AG10803 (cell line): ENCODE results near the gene CDHR1.

Source experiments
- DNase-seq: peaks from one replicate; pipeline ENCODE4 v3.0.0; 2010; ENCODE audit warnings: low read depth
- H3K4me3 ChIP-seq: 2 replicates; pipeline ENCODE4 v1.5.1; 2011; ENCODE audit warnings: mild to moderate bottlenecking, low read length, control low read depth
- CTCF ChIP-seq: conservative IDR thresholded peaks from 2 replicates; pipeline ENCODE4 v1.5.1; 2011; ENCODE audit warnings: mild to moderate bottlenecking, low read length, control low read depth, inconsistent platforms

The CDHR1 gene

GRCh38 chr10:84185526-84186175, 8.7 kb upstream of the CDHR1 start:
- no peak overlapping the region for H3K4me3 ChIP-seq
- no peak for TF ChIP-seq CTCF
- DNase-seq = no peak

GRCh38 chr10:84188815-84189214, 5.5 kb upstream of the CDHR1 start:
- no peak for TF ChIP-seq CTCF
- no peak for DNase-seq
- H3K4me3 ChIP-seq = no peak overlapping the region

- no peak overlapping the region for H3K4me3 ChIP-seq
- no peak for DNase-seq
- no peak for TF ChIP-seq CTCF
Observed at GRCh38 chr10:84190621-84191020, 3.7 kb upstream of the CDHR1 start.

- no peak for DNase-seq
- TF ChIP-seq CTCF = no peak
- no peak overlapping the region for H3K4me3 ChIP-seq
Observed at GRCh38 chr10:84191106-84191505, 3.2 kb upstream of the CDHR1 start.

GRCh38 chr10:84193327-84193726, 1.0 kb upstream of the CDHR1 start:
- TF ChIP-seq CTCF = no peak
- DNase-seq = no peak
- no peak overlapping the region for H3K4me3 ChIP-seq

GRCh38 chr10:84193846-84194423, 402 bp upstream of the CDHR1 start:
- DNase-seq = no peak
- peak overlapping the region; percentile 20 for H3K4me3 ChIP-seq
- no peak for TF ChIP-seq CTCF
